ENCODE data around the gene HSPB6.

Gene HSPB6

DNA sequence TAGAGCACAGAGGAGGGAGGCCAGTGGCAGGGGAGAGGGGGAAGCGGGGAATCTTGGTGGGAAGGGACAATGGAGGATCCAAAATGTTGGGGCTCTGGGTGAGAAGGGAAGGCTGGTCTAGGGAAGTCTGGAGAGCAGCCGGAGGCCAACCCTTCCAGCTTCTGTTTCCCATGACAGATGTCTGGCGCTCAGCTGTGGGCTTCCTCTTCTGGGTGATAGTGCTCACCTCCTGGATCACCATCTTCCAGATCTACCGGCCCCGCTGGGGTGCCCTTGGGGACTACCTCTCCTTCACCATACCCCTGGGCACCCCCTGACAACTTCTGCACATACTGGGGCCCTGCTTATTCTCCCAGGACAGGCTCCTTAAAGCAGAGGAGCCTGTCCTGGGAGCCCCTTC is 10.3 kb downstream of the HSPB6 start:
- no peak for DNase-seq (ENCODE audit: low read depth in 1 of 2, low spot score in 1 of 2)

GRCh38 chr19:35746087-35746462 is 10.8 kb downstream of the HSPB6 start:
- no peak for DNase-seq (ENCODE audit: low read depth in 1 of 2, low spot score in 1 of 2)

GRCh38 chr19:35745328-35746086 is 11.3 kb downstream of the HSPB6 start, which contains the start of the genes PSENEN and U2AF1L4:
PSENEN (plus strand) TSS chr19:35745651; CDS start chr19:35745931, 280 bp downstream.
U2AF1L4 (minus strand) TSS chr19:35745418; CDS start chr19:35745391, 27 bp downstream.
- DNase-seq (ENCODE audit: low read depth in 1 of 2, low spot score in 1 of 2): peak; percentile 86 to 96

GRCh38 chr19:35744430-35745327 is 12.2 kb downstream of the HSPB6 start:
- peak; percentile 82 to 86 for DNase-seq (ENCODE audit: low read depth in 1 of 2, low spot score in 1 of 2)

GRCh38 chr19:35743640-35744429 is 13.0 kb downstream of the HSPB6 start:
- DNase-seq (ENCODE audit: low read depth in 1 of 2, low spot score in 1 of 2): no peak

GRCh38 chr19:35742121-35742724 is 14.6 kb downstream of the HSPB6 start, which contains the start of gene IGFLR1:
IGFLR1 (minus strand) TSS chr19:35742452; CDS start chr19:35741180, 1,272 bp downstream.
- peak in 1 of 2 donors; percentile 56 for DNase-seq (ENCODE audit: low read depth in 1 of 2, low spot score in 1 of 2)

DNA sequence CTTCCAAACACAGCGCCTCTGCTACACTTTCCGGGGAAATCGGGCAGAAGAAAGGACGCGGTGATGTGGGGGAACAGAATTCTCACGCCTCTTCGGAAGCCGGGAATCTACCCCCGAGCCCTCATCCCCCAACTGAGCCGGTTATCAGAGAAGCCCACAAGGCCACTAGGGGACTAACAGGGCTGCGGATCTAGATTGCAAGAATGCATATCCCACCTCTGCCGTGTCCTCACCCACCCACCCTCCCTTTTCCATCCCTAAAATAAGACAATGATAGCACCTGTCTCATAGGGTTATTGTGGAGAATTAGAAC is 15.7 kb downstream of the HSPB6 start:
- DNase-seq (ENCODE audit: low read depth in 1 of 2, low spot score in 1 of 2): no peak

GRCh38 chr19:35740423-35741202 is 16.2 kb downstream of the HSPB6 start:
- DNase-seq (ENCODE audit: low read depth in 1 of 2, low spot score in 1 of 2): peak; percentile 90 to 91

- DNase-seq (ENCODE audit: low read depth in 1 of 2, low spot score in 1 of 2): no peak
Observed at GRCh38 chr19:35740108-35740422, 16.8 kb downstream of the HSPB6 start.

DNA sequence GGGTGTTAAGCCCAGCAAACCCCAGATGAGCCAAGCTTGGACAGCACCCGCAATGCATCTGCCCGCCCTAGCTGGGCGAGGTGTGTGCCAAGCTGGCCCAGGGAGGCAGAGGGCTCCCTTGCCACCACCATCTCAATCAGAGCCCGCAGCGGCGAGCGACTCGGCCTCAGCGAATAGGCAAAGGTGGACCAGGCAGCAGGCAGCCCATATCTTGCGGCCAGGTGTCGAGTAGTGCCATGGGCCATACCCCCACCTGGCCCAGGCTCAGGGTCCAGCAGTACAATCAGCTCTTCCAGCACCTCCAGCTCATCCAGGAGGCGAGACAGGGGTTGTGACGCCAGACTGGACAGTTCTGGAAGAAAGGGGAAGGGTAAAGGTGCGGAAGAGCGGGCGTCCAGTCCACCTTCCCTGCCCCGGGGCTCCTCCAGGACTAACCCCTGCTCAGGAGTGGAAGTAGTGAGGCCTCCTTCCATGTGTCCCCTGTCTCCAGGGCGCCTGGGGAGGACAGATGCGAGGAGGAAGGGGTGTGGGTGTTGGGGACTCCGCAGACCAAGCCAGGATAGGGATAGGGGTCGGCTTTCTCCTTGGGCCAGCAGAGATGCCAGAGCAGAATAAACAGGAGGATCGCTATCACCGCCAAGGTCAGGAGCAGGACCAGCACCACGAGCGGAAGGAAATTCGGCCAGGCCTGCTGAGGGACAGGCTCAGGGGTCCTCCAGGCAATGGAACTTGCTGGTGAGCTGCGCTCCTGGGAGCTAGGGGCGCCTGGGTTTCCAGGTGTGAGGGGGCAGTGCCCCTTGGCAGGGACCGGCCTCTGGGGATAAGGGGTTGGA is 17.3 kb downstream of the HSPB6 start:
- DNase-seq (ENCODE audit: low read depth in 1 of 2, low spot score in 1 of 2): no peak

DNA sequence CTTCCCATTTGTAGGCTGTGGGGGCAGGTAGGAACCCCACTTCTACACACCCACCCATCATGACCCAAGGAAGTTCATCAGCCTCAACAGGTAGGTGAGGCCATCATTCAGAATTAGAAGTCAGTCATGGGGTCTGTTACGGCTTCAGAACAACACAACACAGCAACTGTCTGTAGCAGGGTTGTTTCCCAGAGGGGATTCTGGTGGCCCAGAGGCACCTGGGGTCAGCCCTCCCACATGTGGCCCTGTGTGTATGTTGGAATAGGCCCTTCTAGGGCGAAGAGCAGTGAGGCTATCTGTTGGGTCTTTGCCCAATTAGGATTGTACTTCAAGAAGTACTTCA is 18.0 kb downstream of the HSPB6 start:
- no peak for DNase-seq (ENCODE audit: low read depth in 1 of 2, low spot score in 1 of 2)

- DNase-seq (ENCODE audit: low read depth in 1 of 2, low spot score in 1 of 2): no peak
Observed at GRCh38 chr19:35738021-35738886, 18.6 kb downstream of the HSPB6 start.

- DNase-seq (ENCODE audit: low read depth in 1 of 2, low spot score in 1 of 2): no peak
Observed at GRCh38 chr19:35736913-35737886, 19.6 kb downstream of the HSPB6 start.

DNA sequence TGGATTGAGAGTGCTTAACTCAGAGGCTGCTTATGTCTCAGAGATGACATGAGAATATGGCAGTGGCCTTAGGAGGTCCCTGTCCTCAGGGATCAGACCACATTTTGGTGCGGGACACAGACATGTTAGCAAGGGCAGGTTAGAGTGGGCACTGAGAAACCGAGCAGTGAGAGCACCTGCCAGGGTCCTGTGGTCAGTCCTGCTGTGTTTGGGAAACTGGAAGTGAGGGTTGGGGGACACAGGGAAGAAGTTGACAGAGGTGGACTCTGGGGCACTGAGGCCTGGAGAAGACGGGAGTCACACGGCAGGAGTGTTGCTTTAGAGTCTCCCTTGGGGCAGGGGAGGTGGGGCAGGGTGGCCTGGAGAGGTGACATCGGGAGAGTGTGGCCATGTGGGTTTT is 21.9 kb downstream of the HSPB6 start:
- DNase-seq (ENCODE audit: low read depth in 1 of 2, low spot score in 1 of 2): no peak

DNA sequence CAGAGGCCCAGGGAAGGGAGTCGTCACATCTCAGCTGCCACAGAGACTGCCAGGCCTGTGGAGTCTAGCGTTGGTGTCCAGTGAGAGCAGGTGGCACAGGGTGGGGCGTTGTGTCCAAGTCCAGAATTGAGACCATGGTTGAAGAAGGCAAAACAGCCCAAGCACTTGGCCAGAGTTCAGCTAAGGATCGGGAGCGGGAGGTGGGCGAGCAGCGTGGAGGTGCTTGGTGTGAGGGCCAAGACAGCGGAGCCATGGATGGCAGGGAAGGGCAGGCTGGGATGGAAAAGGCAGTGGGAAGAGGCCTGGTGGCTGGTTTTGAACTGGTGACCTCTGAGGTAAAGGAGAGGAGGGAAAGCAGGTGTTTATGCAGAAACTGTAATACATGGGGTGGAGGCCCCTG is 22.6 kb downstream of the HSPB6 start:
- no peak for DNase-seq (ENCODE audit: low read depth in 1 of 2, low spot score in 1 of 2)

DNA sequence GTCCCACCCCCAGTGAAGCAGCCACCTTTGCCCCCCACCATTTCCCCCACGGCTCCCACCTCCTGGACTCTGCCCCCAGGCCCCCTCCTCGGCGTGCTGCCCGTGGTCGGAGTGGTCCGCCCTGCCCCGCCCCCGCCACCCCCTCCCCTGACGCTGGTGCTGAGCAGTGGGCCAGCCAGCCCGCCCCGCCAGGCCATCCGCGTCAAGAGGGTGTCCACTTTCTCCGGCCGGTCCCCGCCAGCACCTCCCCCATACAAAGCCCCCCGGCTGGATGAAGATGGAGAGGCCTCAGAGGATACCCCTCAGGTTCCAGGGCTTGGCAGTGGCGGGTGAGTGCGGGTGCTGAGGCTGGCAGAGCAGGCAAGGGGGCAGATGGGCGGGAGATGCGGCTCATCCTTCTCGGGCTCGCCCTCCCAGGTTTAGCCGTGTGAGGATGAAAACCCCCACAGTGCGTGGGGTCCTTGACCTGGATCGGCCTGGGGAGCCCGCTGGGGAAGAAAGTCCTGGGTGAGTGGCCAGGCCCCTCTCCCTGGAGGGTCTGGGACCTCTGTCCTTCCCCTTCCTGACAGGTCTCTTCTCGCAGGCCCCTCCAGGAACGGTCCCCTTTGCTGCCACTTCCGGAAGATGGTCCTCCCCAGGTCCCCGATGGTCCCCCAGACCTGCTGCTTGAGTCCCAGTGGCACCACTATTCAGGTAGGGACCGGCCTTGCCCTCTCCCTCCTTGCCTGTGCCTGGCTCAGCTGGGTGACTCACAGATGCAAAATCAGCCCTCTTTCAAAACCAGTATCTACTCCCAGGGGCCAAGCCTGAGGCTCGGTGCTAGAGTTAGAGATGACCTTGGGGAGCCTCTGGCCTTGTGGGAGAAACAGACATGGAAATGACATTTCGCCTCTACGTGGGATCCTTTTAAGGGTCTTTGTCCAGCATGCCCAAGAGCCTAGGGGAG is 23.4 kb downstream of the HSPB6 start:
- DNase-seq (ENCODE audit: low read depth in 1 of 2, low spot score in 1 of 2): no peak

All from activated T-helper 1 cell treated with anti-CD3 and anti-CD28 coated beads, Interleukin-2, amount 50 U/mL, for 16 hours (primary cell).